ENCODE data around the gene LVRN.
"Not testable (repeated sequence)": the region's sequence is repeated elsewhere in the genome, so short reads cannot be mapped to it uniquely, and the experiment has no call there.

LVRN gene

GRCh38 chr5:115962239-115962564 lies at the start of gene LVRN:
Gene LVRN (plus strand): TSS chr5:115962475. CDS start chr5:115962618, 143 bp downstream.
- no peak for DNase-seq (ENCODE audit: low read depth in 2 of 2)

GRCh38 chr5:115913623-115914400 lies 48.5 kb upstream of the LVRN start:
- not testable (repeated sequence) for DNase-seq (ENCODE audit: low read depth in 2 of 2)

GRCh38 chr5:115920171-115920725 lies 42.0 kb upstream of the LVRN start:
- DNase-seq (ENCODE audit: low read depth in 2 of 2), result no peak

- not testable (repeated sequence) for DNase-seq (ENCODE audit: low read depth in 2 of 2)
Measured at GRCh38 chr5:115928578-115929407, 33.5 kb upstream of the LVRN start.

- DNase-seq (ENCODE audit: low read depth in 2 of 2), result not testable (repeated sequence)
Measured at GRCh38 chr5:115930171-115930570, 32.1 kb upstream of the LVRN start.

GRCh38 chr5:115930630-115931337 lies 31.5 kb upstream of the LVRN start:
- DNase-seq (ENCODE audit: low read depth in 2 of 2), result no peak

GRCh38 chr5:115932991-115933390 lies 29.3 kb upstream of the LVRN start:
- DNase-seq (ENCODE audit: low read depth in 2 of 2), result no peak

- DNase-seq (ENCODE audit: low read depth in 2 of 2), result no peak
Measured at GRCh38 chr5:115934388-115934974, 27.8 kb upstream of the LVRN start.

- no peak for DNase-seq (ENCODE audit: low read depth in 2 of 2)
Measured at GRCh38 chr5:115936031-115936430, 26.2 kb upstream of the LVRN start.

- DNase-seq (ENCODE audit: low read depth in 2 of 2), result no peak
Measured at GRCh38 chr5:115939059-115939458, 23.2 kb upstream of the LVRN start.

GRCh38 chr5:115940080-115940810 lies 22.0 kb upstream of the LVRN start:
- no peak for DNase-seq (ENCODE audit: low read depth in 2 of 2)

GRCh38 chr5:115941051-115941675 lies 21.1 kb upstream of the LVRN start:
- no peak for DNase-seq (ENCODE audit: low read depth in 2 of 2)

- no peak for DNase-seq (ENCODE audit: low read depth in 2 of 2)
Measured at GRCh38 chr5:115944501-115944900, 17.8 kb upstream of the LVRN start.

GRCh38 chr5:115946655-115947054 lies 15.6 kb upstream of the LVRN start:
- DNase-seq (ENCODE audit: low read depth in 2 of 2), result no peak

- no peak for DNase-seq (ENCODE audit: low read depth in 2 of 2)
Measured at GRCh38 chr5:115947260-115947659, 15.0 kb upstream of the LVRN start.

GRCh38 chr5:115948091-115948534 lies 14.2 kb upstream of the LVRN start:
- DNase-seq (ENCODE audit: low read depth in 2 of 2), result no peak

GRCh38 chr5:115949096-115949495 lies 13.2 kb upstream of the LVRN start:
- DNase-seq (ENCODE audit: low read depth in 2 of 2), result no peak

GRCh38 chr5:115952588-115952987 lies 9.7 kb upstream of the LVRN start:
- no peak for DNase-seq (ENCODE audit: low read depth in 2 of 2)

GRCh38 chr5:115954144-115954543 lies 8.1 kb upstream of the LVRN start:
- no peak for DNase-seq (ENCODE audit: low read depth in 2 of 2)

- no peak for DNase-seq (ENCODE audit: low read depth in 2 of 2)
Measured at GRCh38 chr5:115956957-115957356, 5.3 kb upstream of the LVRN start.
